HS-27A (cell line): ENCODE results near the gene PSMD11.

Experiments used
- DNase-seq: peaks from one replicate; pipeline ENCODE4 v3.0.0-alpha.2; 2012; ENCODE audit warnings: low read depth, missing footprints

PSMD11 gene

GRCh38 chr17:32464374-32464773 lies 20.1 kb downstream of the PSMD11 start:
- DNase-seq: no peak

- DNase-seq: no peak
Measured at GRCh38 chr17:32467949-32468348, 23.6 kb downstream of the PSMD11 start.

- no peak for DNase-seq
Measured at GRCh38 chr17:32470405-32471167, 26.3 kb downstream of the PSMD11 start.

GRCh38 chr17:32471652-32472051 lies 27.3 kb downstream of the PSMD11 start:
- no peak for DNase-seq

GRCh38 chr17:32475258-32475657 lies 30.9 kb downstream of the PSMD11 start:
- DNase-seq: no peak

GRCh38 chr17:32477220-32477619 lies 32.9 kb downstream of the PSMD11 start:
- no peak for DNase-seq

- DNase-seq: no peak
Measured at GRCh38 chr17:32479074-32479617, 34.8 kb downstream of the PSMD11 start.

- no peak for DNase-seq
Measured at GRCh38 chr17:32481193-32481592, 36.9 kb downstream of the PSMD11 start.

- DNase-seq: no peak
Measured at GRCh38 chr17:32482568-32483320, 38.4 kb downstream of the PSMD11 start.

- DNase-seq: no peak
Measured at GRCh38 chr17:32483451-32484019, 39.2 kb downstream of the PSMD11 start.

GRCh38 chr17:32484041-32484461 lies 39.7 kb downstream of the PSMD11 start:
- no peak for DNase-seq

- DNase-seq: no peak
Measured at GRCh38 chr17:32484628-32485027, 40.3 kb downstream of the PSMD11 start.

- DNase-seq: no peak
Measured at GRCh38 chr17:32485261-32486110, 41.2 kb downstream of the PSMD11 start.

- DNase-seq: no peak
Measured at GRCh38 chr17:32486111-32486700, 41.9 kb downstream of the PSMD11 start.

- no peak for DNase-seq
Measured at GRCh38 chr17:32486701-32487472, 42.6 kb downstream of the PSMD11 start, which contains the start of gene CDK5R1. TSS of gene CDK5R1 (plus strand) at chr17:32486993. CDS start at chr17:32487621, 628 bp downstream.

GRCh38 chr17:32487473-32488176 lies 43.3 kb downstream of the PSMD11 start:
- no peak for DNase-seq

GRCh38 chr17:32488177-32488542 lies 43.9 kb downstream of the PSMD11 start:
- no peak for DNase-seq

- DNase-seq: no peak
Measured at GRCh38 chr17:32488604-32489180, 44.4 kb downstream of the PSMD11 start.

GRCh38 chr17:32489320-32490100 lies 45.2 kb downstream of the PSMD11 start:
- no peak for DNase-seq
